Measurements from ENCODE around the gene LMAN2L.

LMAN2L gene, protein sequence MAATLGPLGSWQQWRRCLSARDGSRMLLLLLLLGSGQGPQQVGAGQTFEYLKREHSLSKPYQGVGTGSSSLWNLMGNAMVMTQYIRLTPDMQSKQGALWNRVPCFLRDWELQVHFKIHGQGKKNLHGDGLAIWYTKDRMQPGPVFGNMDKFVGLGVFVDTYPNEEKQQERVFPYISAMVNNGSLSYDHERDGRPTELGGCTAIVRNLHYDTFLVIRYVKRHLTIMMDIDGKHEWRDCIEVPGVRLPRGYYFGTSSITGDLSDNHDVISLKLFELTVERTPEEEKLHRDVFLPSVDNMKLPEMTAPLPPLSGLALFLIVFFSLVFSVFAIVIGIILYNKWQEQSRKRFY

DNA sequence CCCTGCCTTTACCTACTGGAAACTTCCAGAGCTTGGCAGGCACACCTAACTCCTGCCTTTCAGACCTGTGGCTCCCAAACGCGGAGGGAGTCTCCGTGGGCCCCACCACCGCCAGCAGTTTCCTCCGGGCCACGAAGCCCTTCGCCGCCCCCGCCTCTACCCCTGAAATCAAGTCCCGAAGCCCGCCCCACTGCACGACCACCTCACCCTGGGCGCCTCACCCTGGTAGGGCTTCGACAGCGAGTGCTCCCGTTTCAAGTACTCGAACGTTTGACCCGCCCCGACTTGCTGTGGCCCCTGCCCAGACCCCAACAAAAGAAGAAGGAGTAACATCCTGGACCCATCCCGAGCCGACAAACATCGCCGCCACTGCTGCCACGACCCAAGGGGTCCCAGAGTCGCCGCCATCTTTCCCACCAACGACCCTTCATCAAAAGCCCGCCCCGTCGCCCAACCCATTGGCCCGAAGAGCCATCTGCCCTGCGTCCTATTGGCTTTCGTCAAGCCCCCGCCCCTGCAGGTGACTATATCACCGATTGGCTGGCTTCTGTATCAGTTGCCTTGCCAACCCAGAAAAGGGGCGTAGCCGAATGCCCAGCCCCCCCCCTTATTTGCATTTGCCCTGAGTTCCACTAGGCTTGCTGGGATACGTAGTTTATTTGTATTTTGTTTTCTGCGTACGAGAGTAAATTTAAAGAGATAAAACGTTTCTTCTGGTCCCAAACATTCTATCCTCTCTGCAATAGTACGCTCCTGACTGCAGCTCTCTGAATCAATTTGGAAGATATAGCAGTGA, at the start of gene LMAN2L:
Gene LMAN2L, minus strand, starts transcription at position 432 of the 796 bp plus-strand sequence. Its CDS starts 24 bp downstream, at position 408.
- peak; percentile 95 for DNase-seq

DNA sequence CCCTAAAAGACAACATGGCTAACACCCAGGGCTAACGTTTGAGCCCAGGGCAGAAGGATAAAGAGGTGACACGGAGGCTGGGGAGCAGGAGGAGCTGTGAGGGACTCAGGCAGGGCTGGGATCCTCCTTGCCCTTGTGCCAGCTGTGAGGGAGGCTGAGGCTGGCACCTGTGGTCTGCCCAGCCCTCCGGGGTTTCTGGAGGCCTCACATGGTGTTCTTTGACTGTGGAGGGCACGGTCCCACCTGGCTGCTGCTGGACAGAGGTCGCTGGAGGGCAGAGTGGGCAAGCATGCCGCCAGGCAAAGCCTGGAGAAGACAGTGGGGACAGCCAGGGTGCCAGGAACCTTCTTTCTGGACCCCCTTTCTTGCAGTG, 49.4 kb upstream of the LMAN2L start:
- no peak for DNase-seq

DNA sequence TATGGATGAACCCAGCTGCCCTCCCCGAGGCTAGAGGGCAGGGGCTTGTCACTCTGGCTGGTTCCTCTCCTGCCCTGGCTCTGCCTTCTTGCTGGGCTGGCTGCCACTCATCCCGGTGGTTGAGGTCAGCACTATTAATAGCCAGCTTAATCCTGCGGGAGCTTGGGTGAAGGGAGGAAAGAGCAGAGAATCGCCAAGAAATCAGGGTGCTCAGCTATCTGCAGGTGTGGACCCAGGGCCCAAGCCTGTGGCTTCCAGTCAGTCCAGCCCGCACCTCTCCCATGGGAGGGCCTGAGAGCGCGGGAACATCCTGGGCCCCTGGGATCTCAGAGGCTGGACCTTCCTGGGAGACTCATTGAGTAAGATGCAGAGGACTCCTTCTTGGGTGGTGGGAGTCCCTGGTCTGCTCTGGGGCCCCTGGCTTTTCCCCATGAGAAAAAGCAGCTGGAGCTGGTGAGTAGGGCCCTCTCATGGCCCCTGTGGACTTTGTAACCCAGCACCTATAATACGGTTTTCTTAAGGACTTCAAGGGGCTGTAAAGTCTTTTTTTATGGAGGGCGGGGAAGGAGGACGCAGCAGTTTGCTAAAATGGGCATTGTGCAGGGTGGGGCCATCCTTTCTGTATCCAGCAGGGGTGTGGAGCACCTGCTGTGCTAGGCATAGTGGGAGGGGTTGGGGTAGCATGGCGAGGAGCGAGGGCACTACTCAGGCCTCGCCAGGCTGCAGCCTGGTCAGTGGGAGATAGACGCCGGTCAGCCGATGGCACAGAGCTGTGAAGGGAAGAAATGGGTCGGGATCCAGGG, 48.8 kb upstream of the LMAN2L start:
- DNase-seq: no peak

DNA sequence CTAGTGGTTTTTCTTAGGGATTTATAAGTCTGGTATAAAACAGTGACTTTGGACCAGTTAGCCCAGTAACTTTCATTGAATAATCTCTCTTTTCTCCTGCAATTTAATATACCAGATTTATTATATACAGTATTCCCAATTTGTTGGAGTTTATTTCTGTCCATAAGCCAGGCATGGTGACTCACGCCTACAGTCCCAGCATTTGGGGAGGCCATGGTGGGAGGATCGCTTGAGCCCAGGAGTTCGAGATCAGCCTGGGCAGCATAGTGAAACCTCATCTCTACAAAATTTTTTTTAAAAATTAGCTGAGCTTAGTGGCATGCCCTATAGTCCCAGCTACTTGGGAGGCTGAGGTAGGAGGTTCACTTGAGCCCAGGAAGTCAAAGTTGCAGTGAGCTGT, 47.5 kb upstream of the LMAN2L start:
- no peak for DNase-seq

DNA sequence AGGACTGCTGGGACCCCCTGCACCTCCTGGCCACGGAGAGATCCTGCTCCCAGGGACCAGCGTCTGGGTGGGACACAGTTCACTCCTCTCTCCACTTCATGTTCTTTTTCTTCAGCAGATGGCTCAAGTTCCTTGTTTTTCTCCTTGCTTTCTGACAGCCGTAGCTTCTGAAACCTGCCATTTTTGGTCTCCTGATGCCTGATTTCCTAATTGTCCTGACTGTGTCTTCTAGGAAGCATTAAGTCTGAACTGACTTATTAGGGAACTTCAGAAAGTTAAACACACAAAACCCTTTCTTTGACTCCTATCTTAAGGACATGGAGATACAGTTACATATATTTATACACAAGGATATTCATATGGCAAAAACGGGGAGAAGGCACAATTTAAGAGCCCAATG, 43.5 kb upstream of the LMAN2L start:
- no peak for DNase-seq

DNA sequence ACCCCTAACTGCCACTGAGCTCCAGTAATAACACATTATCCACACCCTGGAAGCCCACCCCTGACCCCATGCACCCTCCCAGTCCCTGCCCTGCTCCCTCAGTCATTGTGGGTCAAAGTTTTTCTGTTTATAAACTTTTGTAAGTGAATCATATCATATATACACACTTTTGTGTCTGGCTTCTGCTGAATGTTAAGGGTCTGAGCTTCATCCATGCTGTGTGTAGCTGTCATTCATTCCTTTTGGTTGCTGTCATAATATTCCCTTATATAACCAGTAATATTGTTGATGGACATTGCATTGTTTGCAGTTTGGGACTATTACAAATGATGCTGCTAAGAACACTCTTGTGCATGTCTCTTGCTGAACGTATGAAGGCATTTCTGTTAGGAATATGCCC, 35.3 kb upstream of the LMAN2L start:
- no peak for DNase-seq

DNA sequence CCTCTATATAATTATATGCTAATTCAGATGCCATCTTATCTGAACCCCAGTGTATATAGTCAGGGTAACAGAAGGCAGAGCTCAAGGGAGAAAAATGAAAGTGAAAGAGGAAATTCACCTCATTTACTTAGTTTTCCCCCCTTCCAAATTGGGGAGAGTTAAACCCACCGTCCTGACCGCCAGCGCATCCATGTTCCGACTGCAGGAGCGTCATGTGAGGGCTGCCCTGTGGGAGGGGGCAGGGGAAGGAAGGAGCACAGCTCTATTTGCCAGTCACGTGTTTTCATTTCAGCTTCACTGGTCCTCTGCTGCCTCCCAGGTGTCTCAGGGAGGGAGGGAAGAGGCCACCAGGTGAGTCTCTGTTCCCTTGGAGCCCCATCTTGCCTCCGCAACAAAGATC, 34.1 kb upstream of the LMAN2L start:
- peak; percentile 15 for DNase-seq

DNA sequence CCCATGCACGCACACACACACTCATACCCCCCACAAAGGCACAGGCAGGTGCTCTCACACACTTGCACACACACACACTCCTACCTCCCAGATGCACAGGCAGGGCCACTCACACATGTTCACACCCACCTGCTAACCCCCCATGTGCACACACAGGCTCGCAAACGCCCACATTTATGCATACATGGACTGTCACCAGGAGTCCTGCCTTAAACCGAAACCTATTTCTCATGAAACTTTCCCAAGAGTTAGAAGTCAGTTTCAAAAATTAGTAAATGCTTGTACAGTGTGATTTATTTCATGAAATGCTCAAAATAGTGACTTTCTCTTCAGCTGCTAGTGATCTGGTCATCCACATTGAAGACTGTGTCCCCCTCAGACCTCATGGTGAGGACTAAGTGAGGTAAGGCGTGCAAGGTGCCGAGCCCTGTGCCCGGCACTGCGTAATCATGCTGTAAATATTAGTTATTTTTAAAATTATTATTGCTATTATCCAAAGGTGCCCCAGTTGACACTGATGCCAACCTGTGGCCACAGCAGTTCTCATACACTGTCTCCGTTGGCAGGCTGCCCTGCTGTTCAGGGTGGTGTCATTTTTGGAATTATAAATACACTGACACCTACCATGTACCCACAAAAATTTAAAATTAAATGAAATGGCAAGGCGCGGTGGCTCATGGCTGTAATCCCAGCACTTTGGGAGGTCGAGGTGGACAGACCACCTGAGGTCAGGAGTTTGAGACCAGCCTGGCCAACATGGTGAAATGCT, 33.2 kb upstream of the LMAN2L start:
- no peak for DNase-seq

DNA sequence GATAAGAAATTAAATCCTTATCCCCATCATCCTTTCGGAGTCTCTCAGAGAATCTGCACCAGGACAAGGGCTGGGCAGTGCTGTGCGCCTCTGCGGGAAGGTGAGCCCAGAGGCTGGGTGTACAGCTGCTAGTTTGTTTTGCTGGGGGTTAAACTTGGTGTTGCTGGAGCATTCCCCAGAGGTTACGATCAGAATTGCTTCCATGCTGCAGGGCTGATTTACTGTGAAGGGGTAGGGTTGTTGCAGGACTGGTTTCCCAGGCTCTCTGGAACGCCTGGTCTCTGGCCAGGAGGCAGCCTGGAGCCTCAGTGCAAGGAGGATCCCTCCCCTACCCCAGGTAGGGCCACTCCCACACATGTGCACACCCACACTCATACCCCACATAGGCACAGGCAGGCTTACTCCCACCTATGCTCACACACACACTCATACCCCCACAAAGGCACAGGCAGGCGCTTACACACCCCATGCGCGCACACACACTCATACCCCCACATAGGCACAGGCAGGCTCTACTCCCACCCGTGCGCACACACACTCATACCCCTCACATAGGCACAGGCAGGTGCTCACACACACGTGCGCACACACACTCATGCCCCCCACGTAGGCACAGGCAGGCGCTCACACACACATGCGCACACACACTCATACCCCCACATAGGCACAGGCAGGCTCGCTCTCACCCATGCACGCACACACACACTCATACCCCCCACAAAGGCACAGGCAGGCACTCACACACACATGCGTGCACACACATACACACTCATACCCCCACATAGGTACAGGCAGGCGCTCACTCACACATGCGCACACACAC, 32.1 kb upstream of the LMAN2L start:
- no peak for DNase-seq

DNA sequence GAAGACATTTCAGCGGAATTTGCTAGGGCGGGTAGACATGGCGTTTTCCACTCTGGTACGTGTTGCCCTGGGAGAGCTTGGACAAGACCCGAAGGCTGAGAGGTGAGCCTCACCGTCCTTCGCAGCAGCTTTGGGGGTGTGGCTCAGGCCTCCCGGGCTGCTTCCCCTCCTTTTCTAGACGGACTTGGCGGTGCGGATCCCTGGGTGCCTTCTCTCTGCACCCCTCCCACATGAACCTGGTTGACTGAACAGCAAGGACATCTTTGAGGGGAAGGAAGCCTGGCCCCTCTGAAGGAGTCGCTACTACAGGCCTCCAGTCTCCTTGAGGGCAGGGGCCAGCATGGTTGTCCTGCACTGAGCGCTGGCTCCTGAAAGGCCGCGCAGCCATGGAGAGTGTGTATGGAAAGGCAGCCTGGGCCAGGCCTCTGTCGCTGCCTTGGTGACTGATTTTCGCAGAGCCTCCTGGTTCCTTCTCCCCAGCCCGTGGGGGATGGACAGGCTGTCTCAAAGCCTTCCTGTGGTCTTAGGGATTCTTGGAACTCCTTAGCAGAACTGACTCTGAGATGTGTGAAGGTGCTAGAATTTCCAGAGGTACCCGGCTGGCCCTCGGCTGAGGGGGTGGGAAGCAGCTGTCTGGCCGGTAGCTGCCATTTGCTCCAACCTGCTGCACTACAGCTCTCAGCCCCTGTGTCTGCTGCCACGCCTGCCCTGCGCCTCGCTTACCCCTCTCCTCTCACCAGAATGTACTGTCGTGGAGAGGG, 30.8 kb upstream of the LMAN2L start:
- no peak for DNase-seq

DNA sequence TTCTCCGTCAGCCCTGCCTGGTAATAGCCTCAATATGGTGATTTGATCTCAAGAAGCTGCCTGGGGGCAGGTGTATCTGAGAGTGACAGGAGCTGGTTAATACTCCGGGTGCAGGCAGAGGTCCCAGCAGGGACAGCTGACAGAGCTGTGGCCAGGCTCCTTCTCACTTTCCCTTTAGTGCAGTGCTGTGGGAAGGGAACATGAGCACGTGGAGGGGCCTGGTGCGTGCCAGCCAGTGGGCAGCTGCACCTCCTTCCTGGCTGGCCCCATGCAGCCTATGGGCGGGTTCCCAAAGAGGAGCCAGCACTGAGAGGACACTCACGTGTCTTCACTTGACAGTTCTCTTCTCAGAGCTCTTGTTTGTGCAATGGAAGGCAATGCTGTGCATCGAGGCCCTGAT, 29.9 kb upstream of the LMAN2L start:
- DNase-seq: no peak

DNA sequence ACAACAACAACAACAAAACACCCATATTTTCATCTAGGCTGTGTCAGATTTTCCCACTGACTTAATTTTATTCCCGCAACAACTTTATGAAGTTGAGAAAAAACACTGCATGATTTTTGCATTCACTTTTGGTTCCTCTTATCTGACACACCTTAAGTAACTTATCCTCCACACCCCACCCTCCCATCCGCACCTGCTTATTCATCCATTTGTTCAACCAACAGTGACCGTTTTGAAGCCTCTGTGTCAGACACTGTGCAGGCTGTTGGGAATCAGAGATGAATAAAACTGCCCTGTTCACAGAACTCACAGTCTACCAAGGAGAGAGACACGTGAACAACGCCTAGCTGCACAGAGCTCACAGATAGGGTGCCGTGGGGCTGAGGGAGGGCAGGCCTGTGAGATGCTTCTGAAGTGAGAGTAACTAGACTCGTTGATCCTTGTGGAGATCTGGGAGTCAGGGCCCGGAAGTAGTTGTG, 28.3 kb upstream of the LMAN2L start:
- no peak for DNase-seq

DNA sequence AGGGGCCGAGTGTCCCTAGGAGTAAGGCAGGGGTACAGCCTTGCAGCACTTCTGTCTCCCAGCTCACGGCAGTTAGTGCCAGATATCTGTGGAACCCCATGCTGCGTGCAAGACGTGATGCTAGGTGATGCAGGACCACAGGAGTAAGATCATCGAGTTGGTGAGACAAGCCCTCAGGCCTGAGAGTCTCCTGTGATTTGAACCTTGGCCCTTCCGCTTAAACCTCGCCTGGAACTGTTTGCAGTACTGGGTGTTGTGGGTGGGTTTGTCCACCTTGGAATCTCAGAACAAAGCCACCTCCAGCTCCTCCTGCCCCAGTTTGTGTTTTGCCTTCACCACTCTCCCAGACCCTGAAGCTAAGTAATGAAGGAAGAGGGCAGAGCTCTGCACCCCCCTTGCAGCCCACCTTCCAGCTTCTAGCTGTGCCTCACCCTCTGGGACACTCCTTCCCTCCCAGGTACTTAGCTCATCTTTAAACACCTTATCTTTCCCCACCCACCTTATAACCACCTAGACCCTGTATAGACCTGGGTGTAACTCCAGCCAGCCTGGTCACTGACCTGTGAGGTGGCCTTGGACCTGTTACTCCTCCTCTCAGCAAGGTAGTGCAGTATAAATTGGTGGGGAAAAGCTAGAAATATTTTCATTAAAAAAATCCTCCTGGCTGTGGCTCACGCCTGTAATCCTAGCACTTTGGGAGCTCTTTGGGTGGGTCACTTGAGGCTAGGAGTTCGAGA, 27.4 kb upstream of the LMAN2L start:
- DNase-seq: no peak

DNA sequence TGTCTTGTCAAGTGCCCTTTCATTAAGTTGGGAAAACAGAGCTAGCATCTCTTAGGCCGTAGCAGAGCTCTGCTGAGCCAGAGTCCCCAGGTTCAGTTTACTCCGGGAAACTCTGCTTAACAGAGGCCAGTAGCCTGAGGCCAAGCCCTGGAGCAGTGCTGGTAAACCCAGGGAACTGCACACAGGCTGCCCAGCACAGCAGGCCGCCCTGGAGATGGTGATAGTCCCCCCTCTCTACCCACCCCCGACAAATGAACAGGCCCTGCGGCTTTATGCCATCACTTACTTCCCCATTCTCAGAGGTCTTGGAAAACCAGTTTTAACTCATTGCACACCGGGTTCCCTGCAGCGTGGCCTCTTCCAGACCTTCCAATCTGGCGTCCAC, 24.4 kb upstream of the LMAN2L start:
- no peak for DNase-seq

DNA sequence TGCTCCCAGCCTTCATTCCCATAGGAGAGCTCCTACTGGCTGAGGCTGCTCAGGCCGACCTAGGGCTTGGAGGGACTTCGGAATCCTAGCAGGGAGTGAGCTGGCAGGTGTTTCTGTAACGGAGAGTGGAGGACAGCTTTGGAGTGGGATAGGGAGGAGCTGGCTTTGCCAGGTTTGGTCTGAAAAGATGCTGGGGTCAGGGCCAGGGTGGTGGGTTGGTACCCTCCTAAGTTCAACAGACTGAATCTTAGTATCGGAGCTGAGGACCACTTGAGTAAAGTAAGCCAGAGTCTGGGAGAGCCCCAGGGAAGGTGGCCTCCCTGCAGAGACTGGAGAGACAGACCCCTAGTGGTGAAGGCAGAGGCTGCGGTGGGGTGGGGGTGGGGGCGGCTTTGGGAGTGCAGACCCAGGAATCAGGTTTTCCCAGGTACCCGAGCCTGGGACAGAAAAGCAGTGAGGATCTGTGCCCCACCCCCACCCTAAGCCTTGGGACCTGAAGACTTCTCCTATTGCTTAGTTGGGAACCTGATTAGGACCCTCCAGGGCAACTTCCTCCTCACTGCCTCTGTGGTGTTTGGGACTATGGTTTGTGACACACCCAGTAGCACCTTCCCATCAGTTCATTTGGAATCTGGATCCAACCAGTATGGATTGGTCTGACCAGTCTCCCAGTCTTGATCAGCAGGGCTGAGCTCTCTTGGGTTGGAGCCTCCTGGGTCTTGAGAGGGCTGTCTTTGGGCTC, 23.8 kb upstream of the LMAN2L start:
- DNase-seq: no peak

DNA sequence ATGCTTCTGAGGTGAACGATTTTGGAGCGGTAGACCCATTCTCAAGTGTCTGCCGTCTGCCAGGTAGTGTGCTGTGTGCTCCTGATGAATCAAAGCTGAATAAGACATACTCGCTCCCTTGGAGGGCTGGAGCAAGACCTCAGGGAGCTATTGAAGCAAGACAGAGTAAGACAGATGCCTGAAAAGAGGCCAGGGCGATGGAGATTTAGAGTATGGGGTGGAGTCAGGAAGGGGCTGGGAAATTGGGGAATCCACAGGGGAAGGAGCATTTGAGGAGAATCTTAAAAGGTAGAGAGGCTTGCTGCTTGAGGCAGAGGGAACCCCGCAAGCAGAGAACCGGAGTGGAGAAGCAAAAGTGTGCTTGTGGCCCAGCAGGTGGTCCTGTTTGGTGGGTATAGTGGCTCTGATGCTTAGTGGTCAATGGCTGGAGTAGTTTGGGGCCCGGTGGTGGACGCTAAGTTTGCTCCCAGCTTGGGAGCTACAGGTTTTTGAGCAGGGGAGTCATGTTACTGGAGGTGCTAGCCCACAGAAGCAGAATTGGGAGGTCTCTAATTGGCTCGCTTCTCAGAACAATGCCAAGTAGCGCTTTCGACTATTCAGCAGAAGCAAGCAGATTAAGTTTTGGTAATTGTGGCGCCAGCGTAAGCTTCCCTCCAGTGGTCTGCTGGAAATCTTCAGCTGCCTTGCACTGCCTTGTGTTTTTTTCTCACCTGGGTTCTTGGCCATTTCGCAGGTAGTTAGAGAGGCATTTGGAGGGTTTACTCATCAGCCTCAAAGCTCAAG, 22.9 kb upstream of the LMAN2L start:
- no peak for DNase-seq

DNA sequence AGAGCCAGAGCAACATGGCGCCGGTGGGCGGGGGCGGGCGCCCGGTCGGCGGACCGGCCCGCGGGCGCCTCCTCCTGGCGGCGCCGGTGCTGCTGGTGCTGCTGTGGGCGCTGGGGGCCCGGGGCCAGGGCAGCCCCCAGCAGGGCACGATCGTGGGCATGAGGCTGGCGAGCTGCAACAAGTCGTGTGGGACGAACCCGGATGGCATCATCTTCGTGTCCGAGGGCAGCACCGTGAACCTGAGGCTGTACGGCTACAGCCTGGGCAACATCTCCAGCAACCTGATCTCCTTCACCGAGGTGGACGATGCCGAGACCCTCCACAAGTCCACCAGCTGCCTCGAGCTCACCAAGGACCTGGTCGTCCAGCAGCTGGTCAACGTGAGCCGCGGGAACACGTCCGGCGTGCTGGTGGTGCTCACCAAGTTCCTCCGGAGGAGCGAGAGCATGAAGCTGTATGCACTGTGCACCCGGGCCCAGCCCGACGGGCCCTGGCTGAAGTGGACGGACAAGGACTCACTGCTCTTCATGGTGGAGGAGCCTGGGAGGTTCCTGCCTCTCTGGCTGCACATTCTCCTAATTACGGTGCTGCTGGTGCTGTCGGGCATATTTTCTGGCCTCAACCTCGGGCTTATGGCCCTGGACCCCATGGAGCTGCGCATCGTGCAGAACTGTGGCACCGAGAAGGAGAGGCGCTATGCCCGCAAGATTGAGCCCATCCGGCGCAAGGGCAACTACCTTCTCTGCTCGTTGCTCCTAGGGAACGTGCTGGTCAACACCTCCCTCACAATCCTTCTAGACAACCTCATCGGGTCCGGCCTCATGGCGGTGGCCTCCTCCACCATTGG, 21.3 kb upstream of the LMAN2L start:
- DNase-seq: no peak

Data from NCI-H774 (cell line).